ENCODE measurements around the gene OLFML1.
A peak's percentile ranks its signal among the peaks of the same experiment; 100 is the strongest.

OLFML1 gene

DNA sequence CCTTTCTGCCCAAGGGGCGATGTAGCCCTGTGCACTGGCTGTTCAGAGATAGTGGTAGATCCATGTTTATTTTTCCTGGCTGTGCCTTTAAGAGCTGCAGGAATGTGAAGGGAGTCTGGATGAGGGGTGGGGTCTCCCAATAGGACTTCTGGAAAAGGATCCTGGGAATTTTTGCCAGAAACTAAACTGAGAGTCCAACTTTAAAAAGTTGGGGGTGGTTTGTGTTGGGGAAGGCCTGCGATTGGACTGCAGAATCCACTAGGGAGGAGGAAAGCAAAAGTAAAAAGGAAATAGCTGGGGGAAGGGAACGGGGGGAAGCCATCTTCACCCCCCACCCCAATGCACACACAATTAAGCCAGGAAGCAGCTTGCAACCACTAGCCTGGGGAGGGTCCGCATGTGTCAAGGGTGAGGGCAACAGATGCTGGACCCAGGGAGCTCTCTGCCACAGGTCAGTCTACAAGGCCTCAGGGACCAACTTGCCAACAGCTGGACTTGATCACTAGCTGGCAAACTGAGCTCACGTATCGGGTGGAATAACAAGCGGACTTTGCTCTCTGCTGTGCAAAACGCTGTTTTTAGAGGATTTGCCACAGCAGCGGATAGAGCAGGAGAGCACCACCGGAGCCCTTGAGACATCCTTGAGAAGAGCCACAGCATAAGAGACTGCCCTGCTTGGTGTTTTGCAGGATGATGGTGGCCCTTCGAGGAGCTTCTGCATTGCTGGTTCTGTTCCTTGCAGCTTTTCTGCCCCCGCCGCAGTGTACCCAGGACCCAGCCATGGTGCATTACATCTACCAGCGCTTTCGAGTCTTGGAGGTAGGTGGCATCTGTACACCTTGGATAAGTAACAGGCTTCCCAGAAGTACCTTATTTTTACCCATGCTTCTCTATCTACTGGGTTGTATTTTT, at the start of gene OLFML1:
TSS of gene OLFML1 (plus strand) at position 321 of the 912 bp plus-strand sequence. CDS start at position 691, 370 bp downstream.
- no peak for DNase-seq (ENCODE audit: low spot score)

DNA sequence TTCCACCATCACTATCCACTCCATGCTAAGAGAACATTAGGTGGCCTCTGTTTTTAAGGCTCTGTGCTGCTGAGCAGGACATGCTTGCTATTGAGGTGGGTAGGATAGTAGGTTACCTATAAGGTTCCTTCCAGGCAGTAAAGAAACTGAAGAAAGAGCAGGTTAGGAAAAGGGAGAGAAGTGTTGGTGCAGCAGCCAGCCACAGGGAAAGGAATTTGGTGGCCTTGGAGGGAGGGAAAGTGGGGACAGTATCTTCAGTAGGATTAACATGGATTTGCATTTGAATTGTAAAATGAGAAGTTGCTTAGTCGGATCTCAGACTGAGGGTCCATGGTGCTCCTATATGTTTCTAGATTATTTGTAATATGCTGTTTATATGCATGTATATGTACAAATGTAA, 49.2 kb upstream of the OLFML1 start:
- DNase-seq (ENCODE audit: low spot score) = no peak

DNA sequence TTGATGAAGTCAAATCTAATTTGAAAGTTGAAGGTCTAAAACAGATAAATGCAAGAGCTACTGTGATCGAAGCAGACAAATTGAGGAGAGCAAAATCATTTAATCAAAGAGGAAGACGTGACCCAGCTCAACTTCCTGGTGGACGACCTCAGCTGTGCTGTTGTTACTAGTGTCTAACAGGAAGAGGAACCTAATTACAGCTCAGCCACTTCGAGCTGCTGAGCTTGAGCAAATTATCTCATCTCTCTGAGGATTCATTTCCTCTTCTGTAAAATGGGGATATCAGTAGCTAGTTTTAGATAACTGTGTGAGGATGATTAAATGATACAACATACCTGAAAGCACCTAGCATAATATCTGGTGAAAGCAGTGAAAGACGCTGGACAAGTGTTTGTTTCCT, 48.6 kb upstream of the OLFML1 start:
- no peak for DNase-seq (ENCODE audit: low spot score)

- DNase-seq (ENCODE audit: low spot score) = no peak
These were observed 47.6 kb upstream of the OLFML1 start for GRCh38 chr11:7437696-7438095.

- DNase-seq (ENCODE audit: low spot score) = no peak
These were observed 45.5 kb upstream of the OLFML1 start for GRCh38 chr11:7439746-7440320.

- peak; percentile 71 for DNase-seq (ENCODE audit: low spot score)
These were observed 42.6 kb upstream of the OLFML1 start for GRCh38 chr11:7442588-7443215.

DNA sequence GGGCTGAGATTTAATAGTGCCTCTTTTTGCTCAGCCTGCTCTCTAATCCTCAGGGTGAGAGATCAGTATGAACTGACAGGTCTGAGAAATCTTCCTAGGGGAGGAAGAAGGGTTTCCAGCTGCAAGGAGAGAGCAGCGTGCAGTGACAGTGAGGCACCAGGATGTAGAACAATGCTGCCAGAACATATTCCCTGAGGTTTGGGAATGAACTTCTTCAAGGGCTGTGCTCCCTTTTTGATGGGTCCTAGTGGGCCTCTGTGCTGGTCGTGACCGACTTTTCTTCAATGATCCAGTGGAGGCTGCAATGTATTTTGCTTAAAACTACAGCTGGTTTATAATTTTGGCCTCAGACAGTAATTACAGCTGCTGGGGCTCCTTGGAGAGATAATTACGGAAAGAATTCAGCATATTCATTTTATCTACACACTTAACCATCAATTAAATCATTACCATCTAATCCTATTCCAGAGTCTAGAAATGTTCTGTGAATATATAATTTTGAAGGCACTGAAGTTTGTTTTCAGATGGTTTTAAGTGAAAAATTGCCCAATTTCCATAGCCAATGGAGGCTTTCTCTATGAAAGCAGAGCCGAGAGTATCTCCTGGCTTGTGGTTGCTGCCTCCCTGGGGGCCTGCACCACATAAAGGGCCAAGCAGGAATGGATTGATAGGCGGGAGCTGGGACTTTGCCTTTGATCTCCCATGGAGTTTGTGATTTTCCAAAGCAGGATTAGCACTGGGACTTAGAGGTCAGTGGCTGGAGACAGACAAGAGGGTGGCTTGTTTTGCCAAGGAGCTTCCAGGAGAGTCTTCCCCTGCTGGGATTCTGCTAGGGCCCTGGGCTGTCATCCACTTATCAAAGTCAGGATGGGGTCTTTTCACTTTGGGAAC, 41.0 kb upstream of the OLFML1 start:
- DNase-seq (ENCODE audit: low spot score) = no peak

DNA sequence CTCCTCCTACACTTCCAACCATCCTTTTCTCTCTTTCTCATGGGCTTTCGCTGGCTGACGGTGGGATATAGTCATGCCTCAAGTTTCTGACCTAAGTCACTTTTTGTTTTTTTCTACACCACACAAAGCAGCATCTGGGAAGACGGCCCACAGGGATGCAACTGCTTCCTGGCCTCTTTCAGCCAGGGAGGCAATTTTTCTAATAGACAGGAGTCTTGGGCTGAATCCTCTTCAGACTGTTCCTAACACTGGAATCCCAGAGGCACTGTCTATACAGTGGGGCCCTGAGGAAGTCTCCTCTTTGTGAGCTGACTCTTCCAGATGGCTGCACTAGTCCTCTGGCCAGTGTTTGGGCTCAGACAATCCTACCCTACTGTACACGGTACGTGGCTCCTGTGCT, 39.7 kb upstream of the OLFML1 start:
- no peak for DNase-seq (ENCODE audit: low spot score)

DNA sequence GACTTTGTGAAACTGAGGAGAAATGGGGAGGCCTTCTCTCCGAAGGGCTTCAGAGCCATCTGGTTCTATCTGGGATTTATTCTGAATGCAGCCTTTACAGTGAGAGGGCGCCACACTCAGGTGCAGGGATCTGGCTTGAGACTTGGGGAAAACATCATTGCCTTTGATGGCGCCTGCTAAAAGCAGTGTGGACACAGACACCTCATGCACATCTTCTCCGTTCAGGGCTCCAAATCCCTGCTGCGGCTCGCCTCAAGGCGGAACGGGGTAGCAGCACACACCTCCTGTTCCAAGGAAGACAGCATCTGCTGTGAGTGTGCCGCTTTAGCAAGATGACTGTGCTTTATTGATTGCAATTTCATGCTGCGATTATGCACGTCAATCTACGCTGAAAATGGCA, 37.1 kb upstream of the OLFML1 start:
- no peak for DNase-seq (ENCODE audit: low spot score)

DNA sequence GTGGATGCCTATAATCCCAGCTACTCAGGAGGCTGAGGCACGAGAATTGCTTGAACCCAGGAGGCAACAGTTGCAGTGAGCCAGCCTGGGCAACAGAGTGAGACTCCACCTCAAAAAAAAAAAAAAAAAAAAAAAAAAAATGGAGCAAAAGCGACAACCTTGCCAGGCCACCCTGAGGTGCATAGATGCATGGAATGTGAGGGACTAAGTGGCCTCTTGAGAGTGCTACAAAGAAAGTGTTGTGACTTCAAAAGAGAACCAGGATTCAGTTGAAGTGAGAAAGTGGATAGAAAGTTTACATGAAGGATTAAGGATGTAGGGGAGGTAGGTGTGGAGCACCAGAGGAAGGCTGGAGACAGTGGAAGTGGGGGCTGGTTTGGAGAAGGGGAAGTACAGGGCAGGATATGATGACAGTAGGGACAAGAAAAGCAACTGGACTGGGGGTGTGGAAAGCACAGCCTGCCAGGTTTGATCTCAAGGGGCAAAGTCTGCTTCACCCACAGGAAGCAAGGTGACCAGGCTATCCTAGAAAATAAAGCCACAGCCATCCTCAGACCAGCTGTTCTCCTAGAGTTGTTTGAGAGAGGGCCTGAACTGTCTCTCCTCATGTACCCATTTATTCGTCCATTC, 36.0 kb upstream of the OLFML1 start:
- no peak for DNase-seq (ENCODE audit: low spot score)

DNA sequence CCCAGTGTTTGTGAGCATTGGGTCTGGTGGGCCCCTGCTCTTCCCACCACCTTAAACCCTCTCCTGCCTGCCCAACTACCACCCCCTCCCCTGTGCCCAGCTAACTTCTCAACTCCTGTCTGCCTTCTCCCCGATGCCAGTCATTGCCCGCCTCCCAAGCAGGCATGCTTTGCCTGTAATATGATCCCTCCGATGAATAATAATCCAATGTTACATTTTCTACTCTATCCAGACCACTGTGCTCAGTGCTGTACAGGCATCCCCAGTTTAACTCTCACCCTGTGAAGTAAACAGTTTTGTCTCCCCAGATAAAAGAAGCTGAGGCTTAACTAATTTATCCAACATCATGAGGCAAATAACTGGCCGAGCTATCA, 35.5 kb upstream of the OLFML1 start:
- DNase-seq (ENCODE audit: low spot score) = no peak

DNA sequence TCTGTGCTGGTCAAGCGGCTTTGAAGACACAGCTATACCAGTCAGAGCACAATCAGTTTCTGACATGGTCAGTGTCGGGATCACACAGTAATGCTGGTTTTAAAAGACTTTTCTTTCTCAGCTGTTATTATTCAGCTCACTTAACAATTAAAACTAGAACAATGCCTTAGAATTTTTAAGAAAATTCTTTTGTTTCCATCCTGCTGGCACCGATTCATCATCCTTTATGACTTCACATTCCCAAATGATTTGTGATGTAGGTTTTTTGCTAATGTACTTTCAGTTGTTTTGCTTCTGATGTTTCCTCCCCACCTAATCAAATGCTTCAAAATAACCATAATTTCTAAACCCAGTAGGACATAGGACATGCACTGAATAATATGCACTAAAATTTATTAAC, 34.5 kb upstream of the OLFML1 start:
- no peak for DNase-seq (ENCODE audit: low spot score)

- DNase-seq (ENCODE audit: low spot score) = no peak
These were observed 33.8 kb upstream of the OLFML1 start for GRCh38 chr11:7451520-7451919.

- DNase-seq (ENCODE audit: low spot score) = no peak
These were observed 33.3 kb upstream of the OLFML1 start for GRCh38 chr11:7451952-7452494.

- DNase-seq (ENCODE audit: low spot score) = no peak
These were observed 30.5 kb upstream of the OLFML1 start for GRCh38 chr11:7454854-7455253.

- DNase-seq (ENCODE audit: low spot score) = peak; percentile 31
These were observed 28.1 kb upstream of the OLFML1 start for GRCh38 chr11:7457211-7457610.

DNA sequence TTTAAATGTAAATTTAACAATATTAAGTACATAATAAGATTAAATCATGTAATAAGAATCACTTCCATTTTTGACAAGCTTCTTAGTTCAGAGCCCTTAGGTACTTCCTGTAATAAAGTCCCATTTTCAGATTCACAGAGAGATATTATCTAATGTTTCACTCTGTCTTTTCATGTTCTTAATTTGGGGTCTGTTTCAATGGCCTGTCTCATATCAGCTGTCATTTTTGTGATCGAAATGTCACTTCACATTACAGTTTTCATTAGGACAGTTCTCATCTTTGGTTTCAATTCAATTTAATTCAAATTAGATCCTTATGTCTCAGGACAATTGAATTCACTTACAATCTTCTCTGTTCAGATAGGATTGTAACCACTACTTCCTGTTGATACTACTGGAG, 22.6 kb upstream of the OLFML1 start:
- DNase-seq (ENCODE audit: low spot score) = no peak

DNA sequence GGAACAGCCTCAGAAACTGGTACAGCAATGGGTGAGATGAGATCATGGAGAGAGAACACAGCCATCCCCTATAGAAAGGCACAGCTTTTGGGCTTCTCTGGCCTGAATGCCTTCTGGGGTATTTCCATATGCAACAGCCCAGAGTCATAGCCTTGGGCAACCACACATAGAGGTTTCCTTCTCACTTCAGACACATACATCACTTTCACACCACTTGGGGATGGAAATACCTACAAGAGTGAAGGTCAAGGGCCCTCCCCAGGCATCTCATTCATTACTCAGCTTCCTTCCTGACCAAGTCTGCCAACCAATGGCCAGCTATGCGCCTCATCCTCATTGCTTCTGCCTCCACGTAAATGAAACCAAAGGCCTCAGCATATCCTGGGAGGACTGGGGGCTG, 17.7 kb upstream of the OLFML1 start:
- DNase-seq (ENCODE audit: low spot score) = no peak

DNA sequence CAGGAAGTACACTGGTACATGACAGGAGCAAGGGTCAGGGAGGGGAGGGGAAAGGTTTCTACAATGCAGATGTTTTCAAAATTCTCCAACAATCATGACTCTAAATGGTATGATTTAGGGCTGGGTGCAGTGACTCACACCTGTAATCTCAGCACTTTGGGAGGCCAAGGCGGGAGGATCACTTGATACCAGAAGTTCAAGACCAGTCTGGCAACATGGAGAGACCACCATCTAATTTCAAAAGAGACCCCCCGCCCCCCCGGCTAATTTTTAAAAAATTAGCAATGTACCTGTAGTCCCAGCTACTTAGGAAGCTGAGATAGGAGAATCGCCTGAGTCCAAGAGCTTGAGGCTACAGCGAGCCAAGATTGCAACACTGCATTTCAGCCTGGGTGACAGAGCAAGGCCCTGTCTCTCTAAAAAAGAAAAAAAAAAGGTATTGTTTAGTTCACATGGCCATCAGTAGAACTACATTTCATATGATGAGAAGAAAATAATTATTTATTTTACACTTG, 15.9 kb upstream of the OLFML1 start:
- no peak for DNase-seq (ENCODE audit: low spot score)

GRCh38 chr11:7471071-7471470, 14.2 kb upstream of the OLFML1 start:
- no peak for DNase-seq (ENCODE audit: low spot score)

GRCh38 chr11:7473717-7474116, 11.6 kb upstream of the OLFML1 start:
- no peak for DNase-seq (ENCODE audit: low spot score)
